ENCODE results near the gene GPR148. TPM values are rescaled to one million over a fixed set of nuclear protein-coding genes. Genes with fewer than 3 reads are reported as not detected.
A peak's percentile ranks its signal among the peaks of the same experiment; 100 is the strongest.

Gene GPR148
- total and polyA plus RNA-seq, 2 of the 8 experiments (the other 6 are each of a cell fraction or from before 2014, with no cell fraction given): 0.05 TPM; not detected in 1

GRCh38 chr2:130749641-130750040 is 20.8 kb downstream of the GPR148 start:
- H3K18ac ChIP-seq (ENCODE audit: extremely low read depth, low read length): no peak overlapping the region
- H3K23ac ChIP-seq (ENCODE audit: insufficient read length): no peak overlapping the region
- WGBS, 2 experiments (ENCODE audit: extremely low coverage in 1 of 2, insufficient coverage in 1 of 2, insufficient read length in 1 of 2, insufficient replicate concordance in 2 of 2, low coverage in 1 of 2, low lambda C conversion rate in 2 of 2, missing lambda C conversion rate in 1 of 2): 91% methylated on average over 6 of the region's 6 CpGs; no CpG with 5 or more reads in 1 of the 2 experiments
- H3K79me2 ChIP-seq (ENCODE audit: control insufficient read depth in 1 of 2, insufficient read depth in 2 of 2, low read length in 2 of 2): no peaks in the 10 kb centered on the region
- no peak overlapping the region for H2BK15ac ChIP-seq (ENCODE audit: low read length)
- no peak overlapping the region for H3K4me3 ChIP-seq (ENCODE audit: extremely low read depth in 1 of 4, insufficient read depth in 2 of 4, low read depth in 3 of 4, low read length in 4 of 4)
- H3K27ac ChIP-seq (ENCODE audit: low read depth, low read length): no peak overlapping the region
- no peaks in the 10 kb centered on the region; the same call in 1 of the 2 replicates for H3K23me2 ChIP-seq (ENCODE audit: low read depth, low read length)
- H4K5ac ChIP-seq (ENCODE audit: insufficient read length, low read depth, low read length): no peak overlapping the region
- ChIA-PET CTCF (ENCODE audit: partially characterized antibody) (no interaction called here), POLR2A (ENCODE audit: partially characterized antibody) (no interaction called here)
- H2AFZ ChIP-seq (ENCODE audit: low read length): no peak overlapping the region
- no peak overlapping the region for H2BK20ac ChIP-seq (ENCODE audit: low read length)
- no peak overlapping the region for H2AK5ac ChIP-seq (ENCODE audit: low read depth, low read length)
- H3K79me1 ChIP-seq (ENCODE audit: low read depth, low read length): no peaks in the 10 kb centered on the region
- no peak overlapping the region for H4K91ac ChIP-seq (replicated peaks; ENCODE audit: insufficient read length, low read length)
- H3K4ac ChIP-seq (replicated peaks; ENCODE audit: insufficient read length, low read depth, low read length): no peak overlapping the region
- peaks cover 0 to 4% (median 4%) of the 10 kb centered on the region in 4 experiments; a peak in 5 of 7 replicates for H3K27me3 ChIP-seq (replicated peaks in 1 of 4; ENCODE audit: control insufficient read depth in 3 of 4, extremely low read depth in 1 of 4, insufficient read depth in 3 of 4, low read length in 3 of 4)
- H2BK12ac ChIP-seq (ENCODE audit: low read depth, low read length): no peak overlapping the region
- no peak overlapping the region for H4K8ac ChIP-seq (ENCODE audit: extremely low read depth, insufficient read depth, low read length)
- H4K20me1 ChIP-seq (replicated peaks in 1 of 2; ENCODE audit: control insufficient read depth in 1 of 2, insufficient read depth in 2 of 2, low read length in 2 of 2): no peaks in the 10 kb centered on the region
- H3K14ac ChIP-seq (ENCODE audit: insufficient read length): no peak overlapping the region
- DNase-seq (ENCODE audit: low read depth in 1 of 2, low spot score in 2 of 2): peak in 1 of 2 experiments; percentile 33
- no peaks in the 10 kb centered on the region for H3K9me3 ChIP-seq (ENCODE audit: insufficient read depth in 2 of 2, low read depth in 1 of 2, low read length in 1 of 2)
- H2BK5ac ChIP-seq (ENCODE audit: low read depth, low read length): no peak overlapping the region
- FAIRE-seq: no peak
- no peak overlapping the region for H2BK120ac ChIP-seq (replicated peaks; ENCODE audit: low read depth, low read length)
- no peaks in the 10 kb centered on the region for H3K36me3 ChIP-seq (ENCODE audit: control insufficient read depth in 2 of 4, insufficient read depth in 4 of 4, low read length in 3 of 4)
- H3K9ac ChIP-seq (replicated peaks in 1 of 4; ENCODE audit: extremely low read depth in 1 of 4, low read depth in 3 of 4, low read length in 3 of 4): no peak overlapping the region
- peaks cover 0 to 3% (median 1%) of the 10 kb centered on the region in 4 experiments; a peak in 5 of 7 replicates for H3K4me1 ChIP-seq (replicated peaks in 1 of 4; ENCODE audit: control insufficient read depth in 3 of 4, insufficient read depth in 4 of 4, low read length in 3 of 4)
- no peak overlapping the region for H3K56ac ChIP-seq (replicated peaks; ENCODE audit: insufficient read length, low read depth, low read length)
- no peak overlapping the region for H3K4me2 ChIP-seq (ENCODE audit: insufficient read depth in 1 of 2, low read depth in 2 of 2, low read length in 2 of 2)
- TF ChIP-seq SUZ12 (IDR thresholded peaks at IDR 0.05; ENCODE audit: low read length) (no peak), RBBP5 (IDR thresholded peaks at IDR 0.05; ENCODE audit: borderline replicate concordance, low read depth, low read length) (no peak), EP300 (IDR thresholded peaks at IDR 0.05; ENCODE audit: borderline replicate concordance in 1 of 2, low read depth in 2 of 2, low read length in 2 of 2) (no peak), YY1 (IDR thresholded peaks at IDR 0.05; ENCODE audit: low read depth, low read length) (no peak), CTCF (IDR thresholded peaks at IDR 0.05; ENCODE audit: control extremely low read depth in 1 of 3, insufficient read depth in 1 of 3, low read depth in 1 of 3, low read length in 3 of 3) (no peak), SIX5 (IDR thresholded peaks at IDR 0.05; ENCODE audit: low read depth, low read length) (no peak), CEBPB (IDR thresholded peaks at IDR 0.05; ENCODE audit: low read depth, low read length) (no peak), RNF2 (IDR thresholded peaks at IDR 0.05; ENCODE audit: borderline replicate concordance, low read depth, low read length, missing control alignments, poor library complexity, severe bottlenecking) (no peak), ASH2L (IDR thresholded peaks at IDR 0.05; ENCODE audit: low read length) (no peak), RAD21 (IDR thresholded peaks at IDR 0.05 in 1 of 2, conservative IDR thresholded peaks at IDR 0.05 in 1 of 2; ENCODE audit: low read depth in 2 of 2, low read length in 2 of 2) (no peak), CBX5 (IDR thresholded peaks at IDR 0.05; ENCODE audit: low read depth, low read length) (no peak)

All from H1 (cell line).